ENCODE results near the gene SDE2.
"Not testable (repeated sequence)": the region's sequence is repeated elsewhere in the genome, so short reads cannot be mapped to it uniquely, and the experiment has no call there.

SDE2 gene

DNA sequence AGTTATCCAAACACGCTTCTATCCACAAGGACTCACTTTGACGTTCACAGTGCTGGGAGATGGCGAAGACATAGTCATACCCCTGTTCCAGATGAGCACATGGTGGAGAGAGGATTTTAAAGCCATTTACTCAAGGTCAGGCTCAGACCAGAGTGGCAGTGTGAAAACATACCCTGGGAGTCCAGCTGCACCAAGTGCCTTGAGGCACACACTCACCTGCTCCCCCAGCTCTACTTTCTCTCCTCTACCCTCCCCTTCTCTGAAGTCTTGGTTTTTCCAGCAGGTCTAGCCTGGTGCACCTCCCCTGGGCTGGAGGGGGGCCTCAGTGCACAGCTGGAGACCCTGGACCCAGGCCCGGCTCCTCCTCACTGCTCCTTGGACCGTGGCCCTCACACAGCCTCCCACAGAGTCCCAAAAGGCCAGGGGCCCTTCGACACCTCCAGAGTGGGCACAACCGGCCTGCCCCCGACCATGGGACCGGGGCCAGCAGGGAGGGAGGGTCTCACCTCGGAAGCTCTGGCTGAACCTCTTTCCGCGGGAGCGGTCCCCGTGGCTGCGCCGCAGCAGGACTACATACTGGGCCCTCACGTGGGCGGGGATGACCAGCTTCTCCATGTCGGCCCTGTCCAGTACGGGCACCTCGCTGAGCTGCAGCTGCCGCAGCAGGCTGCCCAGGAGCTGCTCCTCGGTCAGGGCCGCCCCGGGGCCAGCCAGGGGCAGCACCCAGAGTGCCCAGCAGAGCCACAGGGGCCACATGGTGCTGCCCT, 58.6 kb downstream of the SDE2 start:
- DNase-seq = no peak

DNA sequence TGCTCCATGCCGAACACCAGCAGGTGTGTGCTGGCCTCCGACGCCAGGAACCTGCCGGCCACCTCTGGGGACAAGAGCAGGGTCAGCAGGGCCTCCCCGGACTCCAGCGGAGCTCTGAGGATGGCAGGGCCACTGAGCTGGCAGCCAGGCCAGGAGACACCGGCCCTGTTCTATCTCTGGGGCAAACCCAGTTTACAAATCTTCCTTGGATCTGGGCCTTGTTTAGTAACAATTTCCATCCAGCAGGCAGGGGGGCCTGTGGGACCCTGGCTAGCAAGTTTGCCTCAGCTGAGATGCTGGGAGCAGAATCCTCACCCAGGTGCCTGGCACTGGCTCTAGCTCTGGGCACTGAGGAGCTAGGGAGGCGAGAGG, 59.2 kb downstream of the SDE2 start:
- DNase-seq = not testable (repeated sequence)

DNA sequence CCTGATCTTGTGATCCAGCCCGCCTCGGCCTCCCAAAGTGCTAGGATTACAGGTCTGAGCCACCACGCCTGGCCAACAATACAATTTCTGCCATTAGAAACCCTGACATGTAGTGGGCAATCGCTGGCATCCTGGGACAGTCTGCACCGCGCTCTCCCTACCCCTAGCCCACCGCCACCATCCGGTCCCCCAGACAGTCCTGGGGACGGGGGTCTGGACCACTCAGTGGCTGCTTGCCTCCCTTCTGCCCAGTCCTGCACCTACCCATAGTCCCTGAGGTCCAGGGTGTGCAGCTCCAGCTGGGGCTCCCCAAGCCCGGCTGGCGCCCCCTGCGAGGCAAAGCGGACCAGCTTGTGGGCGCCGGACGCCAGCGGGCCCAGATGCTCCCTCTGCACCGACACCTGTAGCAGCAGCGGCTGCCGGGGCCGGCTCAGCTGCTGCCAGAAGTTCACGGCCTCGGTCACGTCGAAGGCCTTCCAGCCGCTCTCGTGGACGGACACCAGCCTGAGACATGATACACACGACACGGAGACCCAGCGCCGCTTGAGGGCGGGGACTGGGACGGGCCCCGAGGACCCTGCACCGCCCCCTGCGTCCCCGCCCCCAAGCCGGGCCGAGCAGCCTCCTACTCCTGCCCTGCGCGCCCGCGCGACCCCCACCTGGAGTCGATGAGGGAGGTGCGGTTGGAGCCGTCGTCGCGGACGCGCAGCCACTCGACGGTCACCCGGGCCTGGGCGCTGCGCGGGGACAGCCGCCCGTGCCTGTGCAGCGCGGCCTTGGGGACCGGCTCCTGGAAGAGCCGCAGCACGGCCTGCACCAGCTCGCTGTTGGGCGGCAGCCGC, 59.8 kb downstream of the SDE2 start:
- not testable (repeated sequence) for DNase-seq

DNA sequence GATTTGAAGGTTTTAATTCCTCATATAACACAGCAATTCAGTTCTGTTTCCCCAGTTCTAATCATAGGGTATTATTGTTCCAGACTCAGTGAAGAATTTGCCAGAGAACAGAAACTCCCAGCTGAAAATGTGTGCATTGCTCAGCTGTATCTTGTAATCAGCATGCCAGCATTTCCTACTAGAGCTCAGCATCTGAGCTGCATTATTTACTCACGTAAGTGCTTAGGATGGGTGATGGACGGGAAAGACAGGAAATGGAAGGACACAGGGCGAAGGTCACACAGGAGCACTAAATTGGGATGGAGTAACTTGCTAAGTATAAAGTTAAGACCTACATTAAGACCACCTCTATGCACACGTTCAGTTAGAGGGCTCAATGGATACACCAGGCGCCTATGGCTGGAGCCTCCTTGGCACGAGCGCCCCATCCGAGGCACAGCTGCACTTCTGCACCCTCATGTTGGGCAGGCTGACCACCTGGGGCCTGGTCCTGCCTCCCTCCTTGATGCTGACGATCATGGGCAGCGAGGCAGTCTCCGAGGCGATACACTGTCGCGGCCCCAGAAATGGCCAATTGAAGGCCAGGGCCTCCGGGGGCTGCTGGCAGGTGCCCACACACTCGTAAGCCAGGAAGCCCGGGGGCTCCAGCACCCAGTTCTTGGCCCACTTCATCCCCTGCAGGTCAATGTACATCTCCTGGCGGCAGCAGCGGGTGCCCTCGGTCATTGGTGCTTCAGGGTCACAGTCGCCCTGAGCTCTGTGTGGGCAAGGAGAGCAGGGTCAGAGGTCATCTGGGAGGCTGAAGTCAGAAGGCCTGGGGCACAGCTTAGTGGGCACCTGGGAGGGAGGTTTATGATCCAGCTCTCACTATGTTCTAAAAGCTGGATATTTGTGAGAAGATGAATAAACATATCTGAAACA, 61.8 kb downstream of the SDE2 start:
- DNase-seq = no peak

DNA sequence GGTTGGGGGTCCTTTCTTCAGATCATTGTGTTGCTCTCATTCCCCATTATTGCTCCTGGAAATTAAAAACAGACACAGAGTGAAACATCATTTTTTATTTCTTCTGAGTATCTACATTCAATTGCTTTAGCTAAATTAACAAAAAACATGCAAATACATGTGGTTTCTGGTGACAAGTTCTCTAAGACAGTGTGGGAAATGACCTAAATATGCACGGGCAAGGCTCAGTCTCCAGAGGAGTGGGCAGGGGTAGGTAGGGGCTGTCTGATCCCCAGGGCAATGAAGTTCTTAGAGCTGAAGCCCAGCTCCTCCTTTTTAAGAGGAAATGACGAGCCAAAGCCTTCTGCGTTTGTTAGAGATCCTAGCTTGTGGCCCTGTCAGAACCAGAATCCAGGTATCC, 62.6 kb downstream of the SDE2 start:
- no peak for DNase-seq

DNA sequence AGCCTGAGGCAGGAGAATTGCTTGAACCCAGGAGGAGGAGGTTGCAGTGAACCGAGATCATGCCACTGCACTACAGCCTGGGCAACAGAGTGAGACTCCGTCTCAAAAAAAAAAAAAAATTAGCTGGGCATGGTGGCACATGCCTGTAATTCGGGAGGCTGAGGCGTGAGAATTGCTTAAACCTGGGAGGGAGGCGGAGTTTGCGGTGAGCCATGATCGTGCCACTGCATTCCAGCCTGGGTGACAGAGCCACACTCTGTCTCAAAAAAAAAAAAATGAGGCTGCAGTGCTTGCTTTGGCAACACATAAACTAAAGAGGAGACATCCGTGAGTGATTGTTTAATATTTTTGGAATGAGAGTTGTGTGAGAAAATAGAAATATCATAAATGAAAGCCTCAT, 63.1 kb downstream of the SDE2 start:
- not testable (repeated sequence) for DNase-seq

DNA sequence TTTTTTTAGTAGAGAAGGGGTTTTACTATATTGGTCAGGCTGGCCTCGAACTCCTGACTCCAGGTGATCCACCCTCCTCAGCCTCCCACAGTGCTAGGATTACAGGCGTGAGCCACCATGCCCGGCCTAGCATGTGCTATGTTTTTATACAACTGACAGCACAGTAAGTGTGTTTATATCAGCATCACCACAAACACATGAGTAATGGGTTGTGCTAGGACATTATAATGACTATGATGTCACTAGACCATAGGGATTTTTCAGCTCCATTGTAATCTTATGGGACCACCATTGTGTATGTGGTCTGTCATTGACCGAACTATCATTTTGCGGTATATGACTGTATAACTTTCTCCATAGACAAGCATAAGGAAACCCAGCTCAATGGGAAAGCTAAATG, 64.4 kb downstream of the SDE2 start:
- no peak for DNase-seq

DNA sequence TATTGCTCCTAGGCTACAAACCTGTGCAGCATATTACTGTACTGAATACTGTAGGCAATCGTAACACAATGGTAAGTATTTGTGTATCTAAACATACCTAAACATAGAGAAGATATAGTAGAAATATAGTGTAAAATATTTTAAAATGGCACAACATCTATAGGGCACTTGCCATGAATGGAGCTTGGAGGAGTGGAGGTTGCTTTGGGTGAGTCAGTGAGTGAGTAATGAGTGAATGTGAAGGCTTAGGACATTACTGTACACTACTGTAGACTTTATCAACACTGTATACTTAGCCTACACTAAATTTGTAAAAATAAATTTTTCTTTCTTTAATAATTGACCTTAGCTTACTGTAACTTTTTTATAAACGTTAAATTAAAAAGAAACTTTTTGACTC, 66.1 kb downstream of the SDE2 start:
- DNase-seq = no peak

Measured in NCI-H2227 treated with DMSO at 0.1 percent for 48 hours (cell line).